HG03108 (cell line): Measurements from ENCODE around the gene ZNF768.
"Not testable (repeated sequence)": the region's sequence is repeated elsewhere in the genome, so short reads cannot be mapped to it uniquely, and the experiment has no call there.

Experiments
- ATAC-seq: cut with Tn5 transposase; IDR thresholded peaks from one replicate; pipeline ENCODE4 v1.9.1; 2021; ENCODE audit warnings: moderate library complexity; ENCODE audit not compliant: unreplicated experiment

The ZNF768 gene

DNA sequence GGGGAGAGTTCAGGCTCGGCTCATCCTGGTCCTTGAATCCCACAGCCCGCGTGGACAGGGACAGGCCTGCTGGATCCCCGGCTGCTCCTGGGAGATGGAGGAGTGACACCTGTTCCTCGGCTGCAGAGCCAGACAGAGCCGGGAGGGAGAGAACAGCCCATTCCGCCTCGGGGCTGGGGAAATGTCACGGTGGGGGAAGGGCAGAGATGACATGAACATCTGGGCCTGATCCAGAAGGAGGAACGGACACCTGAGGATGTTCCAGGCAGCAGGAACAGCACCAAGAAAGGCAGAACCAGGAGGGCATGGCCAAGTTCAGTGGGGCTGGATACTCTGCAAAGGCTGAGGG is 29.7 kb upstream of the ZNF768 start:
- ATAC-seq: no peak

DNA sequence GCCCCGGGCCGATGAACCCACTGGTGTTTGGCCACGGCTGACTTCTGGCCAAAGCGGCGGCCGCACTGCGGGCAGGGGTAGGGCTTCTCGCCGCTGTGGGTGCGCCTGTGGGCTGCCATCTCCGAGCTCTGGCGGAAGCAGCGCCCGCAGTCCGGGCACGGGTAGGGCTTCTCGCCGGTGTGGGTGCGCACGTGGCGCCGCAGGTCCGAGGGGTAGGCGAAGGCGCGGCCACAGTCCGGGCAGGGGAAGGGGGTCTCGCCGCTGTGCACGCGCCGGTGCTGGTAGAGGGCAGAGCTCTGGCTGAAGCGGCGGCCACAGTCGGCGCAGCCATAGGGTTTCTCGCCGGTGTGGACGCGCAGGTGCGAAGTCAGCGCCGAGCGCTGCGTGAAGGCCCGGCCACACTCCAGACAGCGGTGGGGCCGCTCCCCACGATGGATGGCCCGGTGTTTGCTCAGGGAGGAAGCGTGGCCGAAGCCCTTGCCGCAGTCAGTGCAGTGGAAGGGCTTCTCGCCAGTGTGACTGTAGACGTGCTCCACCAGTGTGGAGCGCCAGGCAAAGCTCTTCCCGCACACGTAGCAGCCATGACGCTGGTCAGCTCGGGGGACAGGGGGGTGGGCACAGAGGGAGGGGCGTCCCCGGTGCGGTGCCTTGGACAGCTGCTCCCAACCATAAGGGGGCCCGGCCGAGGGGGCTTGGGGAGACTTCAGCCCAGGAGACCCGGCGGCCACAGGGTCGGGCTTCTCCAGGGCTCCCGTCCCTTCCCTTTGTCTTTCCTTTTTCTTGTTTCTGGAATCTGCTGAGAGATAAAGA is 29.2 kb upstream of the ZNF768 start:
- ATAC-seq: no peak

DNA sequence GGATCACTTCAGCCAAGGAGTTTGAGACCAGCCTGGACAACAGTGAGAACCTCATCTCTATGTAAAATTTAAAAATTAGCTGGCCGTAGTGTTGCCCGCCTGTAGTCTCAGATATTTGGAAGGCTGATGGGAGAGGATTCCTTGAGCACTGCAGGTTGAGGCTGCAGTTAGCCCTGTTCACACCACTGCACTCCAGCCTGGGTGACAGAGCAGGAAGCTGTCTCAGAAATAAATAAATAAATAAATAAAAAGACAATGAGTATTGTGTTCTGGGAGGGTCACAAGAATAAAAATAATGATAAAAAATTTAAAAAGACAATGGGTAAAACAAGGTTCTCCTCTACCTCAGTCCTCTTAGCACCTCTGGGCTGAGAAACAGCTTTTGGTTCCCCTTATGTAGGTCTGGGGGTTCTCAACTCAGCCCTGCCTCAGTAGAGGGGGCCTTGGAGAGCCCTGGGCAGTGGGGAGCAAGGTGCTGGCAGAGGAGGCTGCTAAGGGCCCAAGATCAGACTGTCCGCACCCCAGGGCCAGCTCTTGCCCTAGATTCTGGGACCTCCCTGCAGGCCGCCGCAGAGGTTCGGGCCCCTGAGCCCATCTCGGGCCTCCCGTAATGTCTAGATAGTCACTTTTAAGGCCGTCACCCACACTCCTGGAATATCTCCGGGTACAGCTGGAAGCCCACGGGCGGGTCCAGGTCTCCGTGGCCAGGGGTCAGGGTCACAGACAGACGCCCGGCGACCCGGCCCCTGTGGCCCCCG is 28.4 kb upstream of the ZNF768 start:
- no peak for ATAC-seq

- no peak for ATAC-seq
These were observed 27.1 kb upstream of the ZNF768 start for GRCh38 chr16:30553393-30553899.

GRCh38 chr16:30552956-30553355 is 26.6 kb upstream of the ZNF768 start:
- ATAC-seq: no peak

DNA sequence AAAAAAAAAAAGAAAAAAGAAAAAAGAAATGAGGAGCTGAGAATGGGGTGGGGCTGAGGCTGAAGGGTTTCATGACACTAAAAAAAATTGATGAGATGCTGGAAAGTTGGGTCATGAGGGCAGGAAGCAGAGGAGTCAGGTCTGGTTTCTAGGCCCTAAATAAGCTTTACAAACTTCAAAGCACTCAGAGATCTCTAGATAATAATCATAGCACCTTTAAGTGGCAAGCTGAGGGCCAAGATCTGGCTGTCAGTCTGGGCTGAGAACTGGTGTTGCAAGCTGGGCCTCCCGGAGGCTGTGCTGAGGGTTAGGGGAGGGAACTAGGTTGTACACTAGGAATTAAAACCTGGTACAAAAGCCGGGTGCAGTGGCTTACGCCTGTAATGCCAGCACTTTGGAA is 25.4 kb upstream of the ZNF768 start:
- ATAC-seq: no peak

GRCh38 chr16:30548416-30549253 is 22.3 kb upstream of the ZNF768 start:
- no peak for ATAC-seq

DNA sequence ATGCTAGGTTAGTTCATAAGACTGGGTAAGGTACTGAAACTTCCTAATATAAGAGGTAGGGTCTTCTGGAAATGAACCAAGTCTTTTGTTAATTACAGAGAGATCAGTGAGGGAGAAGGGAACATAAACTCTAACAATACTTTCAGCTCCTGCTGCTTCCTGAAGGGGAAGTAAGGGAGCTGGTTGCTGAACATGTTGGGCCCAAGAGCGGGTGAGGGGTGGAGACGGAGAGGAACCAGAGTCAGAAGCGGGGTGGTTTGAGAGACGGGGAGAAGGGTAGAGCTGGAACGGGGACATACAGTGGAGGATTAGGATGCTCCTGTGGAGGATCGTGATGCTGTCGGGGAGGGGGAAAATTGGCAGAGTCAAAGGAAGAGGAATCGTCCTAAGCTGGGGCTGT is 19.7 kb upstream of the ZNF768 start:
- no peak for ATAC-seq

DNA sequence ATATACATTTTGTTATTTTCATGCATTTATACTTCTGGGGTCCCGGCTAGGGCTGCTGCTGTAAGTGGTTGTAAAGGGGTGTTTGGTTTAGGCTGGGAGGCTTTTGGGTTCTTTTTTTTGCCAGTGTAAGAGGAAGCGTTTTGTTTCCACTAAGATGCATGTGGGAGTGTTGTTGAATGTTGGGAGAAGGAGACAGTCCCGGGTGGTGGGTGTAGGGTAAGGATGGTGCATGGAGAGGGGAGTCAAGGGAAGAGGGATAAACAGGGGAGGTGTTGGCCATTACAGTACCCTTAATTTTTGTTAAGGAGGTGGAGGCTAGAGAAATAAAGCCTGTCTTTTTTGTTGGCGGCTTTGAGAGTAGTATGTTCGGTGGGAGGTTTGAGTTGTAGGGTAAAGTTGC is 16.7 kb upstream of the ZNF768 start:
- ATAC-seq: no peak

DNA sequence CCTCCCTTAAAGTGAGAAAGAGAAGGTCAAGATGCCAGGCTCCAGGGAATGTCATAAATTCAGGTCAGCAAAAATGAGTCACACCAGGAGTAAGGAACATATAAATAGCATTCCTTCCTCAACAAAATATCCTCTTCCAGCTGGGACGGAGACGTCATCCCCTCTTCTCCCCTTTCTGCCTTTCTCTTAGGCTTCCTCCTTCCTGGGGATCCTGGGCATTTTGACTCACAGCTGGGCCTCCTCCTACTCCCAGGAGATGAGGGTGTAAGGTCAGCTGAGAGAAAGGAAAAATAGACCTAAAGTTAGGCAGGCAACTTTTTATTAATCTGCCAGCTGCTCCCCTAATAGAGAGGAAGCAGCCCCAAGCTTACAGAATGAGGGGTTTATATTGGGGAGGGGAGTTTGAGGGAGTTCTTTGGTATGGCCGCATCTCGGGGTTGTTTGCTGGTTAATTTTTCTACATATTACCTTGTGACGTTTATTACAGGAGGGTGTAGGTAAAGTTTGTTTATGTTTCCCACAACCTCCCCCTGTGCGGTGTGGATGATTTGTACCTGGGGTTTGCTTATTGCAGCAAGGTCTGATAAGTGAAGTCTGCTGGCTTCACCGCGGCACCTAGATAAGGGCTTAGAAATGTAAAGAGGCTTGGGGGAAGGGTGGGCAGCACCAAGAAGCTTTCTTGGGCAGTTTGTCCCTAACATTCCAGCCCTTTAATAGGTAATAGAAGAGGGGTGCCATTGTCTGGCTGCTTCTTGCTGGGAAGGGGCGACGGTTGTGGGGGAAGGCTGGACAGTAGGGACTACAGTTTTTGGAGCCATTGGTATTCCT is 15.3 kb upstream of the ZNF768 start:
- ATAC-seq: no peak

- not testable (repeated sequence) for ATAC-seq
These were observed 14.6 kb upstream of the ZNF768 start for GRCh38 chr16:30540916-30541464.

DNA sequence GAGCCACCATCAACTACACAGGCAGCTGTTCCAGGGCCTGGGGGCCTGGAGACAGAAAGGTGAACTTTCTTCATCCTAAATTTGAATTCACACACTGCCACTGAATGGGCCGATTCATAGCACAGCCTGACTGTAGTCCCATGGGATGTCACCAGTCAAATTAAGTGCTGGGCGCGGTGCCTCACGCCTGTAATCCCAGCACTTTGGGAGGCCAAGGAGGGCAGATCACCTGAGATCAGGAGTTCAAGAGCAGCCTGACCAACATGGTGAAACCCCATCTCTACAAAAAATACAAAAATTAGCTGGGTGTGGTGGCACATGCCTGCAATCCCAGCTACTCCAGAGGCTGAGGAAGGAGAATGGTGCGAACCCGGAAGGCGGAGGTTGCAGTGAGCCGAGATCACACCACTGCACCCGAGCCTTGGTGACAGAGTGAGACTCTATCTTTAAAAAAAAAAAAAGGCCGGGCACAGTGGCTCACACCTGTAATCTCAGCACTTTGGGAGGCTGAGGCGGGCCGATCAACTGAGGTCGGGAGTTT is 13.7 kb upstream of the ZNF768 start:
- not testable (repeated sequence) for ATAC-seq

GRCh38 chr16:30539000-30539964 is 12.9 kb upstream of the ZNF768 start:
- ATAC-seq: no peak

- ATAC-seq: not testable (repeated sequence)
These were observed 10.1 kb upstream of the ZNF768 start for GRCh38 chr16:30536391-30537024.

DNA sequence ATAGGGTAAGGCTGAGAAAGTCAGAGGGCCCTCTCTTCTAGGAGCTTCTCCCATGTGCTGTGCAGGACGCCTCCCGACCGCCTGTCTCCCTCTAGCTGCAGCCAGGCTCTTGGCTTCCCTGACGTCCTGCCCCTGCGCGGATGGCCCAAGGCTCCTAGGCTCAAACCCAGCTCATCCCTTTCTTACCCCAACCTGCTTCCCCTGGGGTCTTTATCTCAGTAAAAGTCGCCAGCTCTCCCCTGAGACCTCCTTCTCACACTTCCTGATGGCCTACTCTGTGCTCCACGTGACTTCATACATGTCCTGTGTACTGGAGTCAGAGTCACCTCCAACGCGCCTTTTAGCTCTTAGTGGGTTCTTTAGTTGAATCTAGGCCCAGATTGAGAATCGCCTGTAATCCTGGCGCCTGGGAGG is 9.4 kb upstream of the ZNF768 start:
- peak; percentile 53 for ATAC-seq

GRCh38 chr16:30535106-30535776 is 8.9 kb upstream of the ZNF768 start:
- no peak for ATAC-seq

GRCh38 chr16:30534368-30535105 is 8.2 kb upstream of the ZNF768 start, which contains the start of gene ZNF747:
Gene ZNF747 (minus strand): TSS chr16:30534858. CDS start chr16:30534679, 179 bp downstream.
- peak; percentile 60 for ATAC-seq
